Mammary epithelial cell (primary cell): ENCODE measurements around the gene PCDHGB4.

Experiments
- EZH2 ChIP-seq: IDR thresholded peaks from 2 replicates; pipeline ENCODE4 v1.6.1; 2012; ENCODE audit warnings: low read length, inconsistent platforms, borderline replicate concordance
- TF ChIP-seq, protein P1 (sequence below), 2 donors: IDR thresholded peaks in 1 of 2; conservative IDR thresholded peaks in 1 of 2; 2 replicates each; pipeline ENCODE4 v1.5.1; 2011 to 2012; ENCODE audit warnings: inconsistent platforms in 2 of 2, low read length in 2 of 2, mild to moderate bottlenecking in 2 of 2, control low read depth in 1 of 2, low read depth in 1 of 2; ENCODE audit not compliant: insufficient read depth in 1 of 2; ENCODE audit errors: extremely low read depth in 1 of 2

DNA sequence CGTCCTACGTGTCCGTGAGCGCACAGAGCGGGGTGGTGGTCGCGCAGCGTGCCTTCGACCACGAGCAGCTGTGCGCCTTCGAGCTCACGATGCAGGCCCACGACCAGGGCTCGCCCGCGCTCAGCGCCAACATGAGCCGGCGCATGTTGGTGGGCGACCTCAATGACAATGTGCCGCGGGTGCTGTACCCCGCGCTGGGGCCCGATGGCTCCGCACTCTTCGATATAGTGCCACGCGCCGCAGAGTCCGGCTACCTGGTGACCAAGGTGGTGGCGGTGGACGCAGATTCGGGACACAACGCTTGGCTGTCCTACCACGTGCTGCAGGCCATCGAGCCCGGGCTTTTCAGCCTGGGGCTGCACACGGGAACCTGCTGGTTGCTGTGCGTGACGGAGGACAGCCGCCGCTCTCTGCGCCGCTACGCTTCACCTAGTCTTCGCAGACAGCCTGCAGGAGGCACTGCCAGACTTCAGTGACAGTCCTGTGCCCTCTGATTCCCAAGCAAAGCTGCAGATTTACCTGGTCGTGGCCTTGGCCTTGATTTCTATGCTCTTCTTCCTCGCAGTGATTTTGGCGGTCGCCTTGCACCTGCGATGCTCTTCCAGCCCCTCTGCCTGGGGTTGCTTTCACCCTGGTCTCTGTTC lies 40.4 kb downstream of the PCDHGB4 start:
- TF ChIP-seq, protein P1, sequence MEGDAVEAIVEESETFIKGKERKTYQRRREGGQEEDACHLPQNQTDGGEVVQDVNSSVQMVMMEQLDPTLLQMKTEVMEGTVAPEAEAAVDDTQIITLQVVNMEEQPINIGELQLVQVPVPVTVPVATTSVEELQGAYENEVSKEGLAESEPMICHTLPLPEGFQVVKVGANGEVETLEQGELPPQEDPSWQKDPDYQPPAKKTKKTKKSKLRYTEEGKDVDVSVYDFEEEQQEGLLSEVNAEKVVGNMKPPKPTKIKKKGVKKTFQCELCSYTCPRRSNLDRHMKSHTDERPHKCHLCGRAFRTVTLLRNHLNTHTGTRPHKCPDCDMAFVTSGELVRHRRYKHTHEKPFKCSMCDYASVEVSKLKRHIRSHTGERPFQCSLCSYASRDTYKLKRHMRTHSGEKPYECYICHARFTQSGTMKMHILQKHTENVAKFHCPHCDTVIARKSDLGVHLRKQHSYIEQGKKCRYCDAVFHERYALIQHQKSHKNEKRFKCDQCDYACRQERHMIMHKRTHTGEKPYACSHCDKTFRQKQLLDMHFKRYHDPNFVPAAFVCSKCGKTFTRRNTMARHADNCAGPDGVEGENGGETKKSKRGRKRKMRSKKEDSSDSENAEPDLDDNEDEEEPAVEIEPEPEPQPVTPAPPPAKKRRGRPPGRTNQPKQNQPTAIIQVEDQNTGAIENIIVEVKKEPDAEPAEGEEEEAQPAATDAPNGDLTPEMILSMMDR (conservative IDR thresholded peaks at IDR 0.05 in 1 of 2, IDR thresholded peaks at IDR 0.05 in 1 of 2; ENCODE audit: extremely low read depth in 1 of 2, insufficient read depth in 1 of 2, low read depth in 1 of 2, low read length in 2 of 2): no peak
- no peak for TF ChIP-seq EZH2
